ENCODE data around the gene KIFC3.

KIFC3 gene

DNA sequence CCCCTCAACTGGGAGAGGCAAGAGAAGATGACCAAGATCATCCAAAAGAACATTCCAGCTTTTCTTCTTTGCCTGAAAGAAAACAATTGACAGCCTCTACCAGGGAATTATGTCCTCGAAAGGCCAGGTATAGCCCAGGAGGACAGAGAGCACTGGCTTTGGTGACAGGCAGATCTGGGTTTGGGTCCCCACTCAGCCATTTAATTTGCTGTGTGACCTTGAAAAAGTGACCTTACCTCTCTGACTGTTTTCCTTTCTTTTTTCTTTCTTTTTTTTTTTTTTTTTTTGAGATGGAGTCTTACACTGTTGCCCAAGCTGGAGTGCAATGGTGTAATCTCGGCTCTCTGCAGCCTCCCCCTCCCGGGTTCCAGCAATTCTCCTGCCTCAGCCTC is 27.7 kb upstream of the KIFC3 start:
- TF ChIP-seq, protein P1, sequence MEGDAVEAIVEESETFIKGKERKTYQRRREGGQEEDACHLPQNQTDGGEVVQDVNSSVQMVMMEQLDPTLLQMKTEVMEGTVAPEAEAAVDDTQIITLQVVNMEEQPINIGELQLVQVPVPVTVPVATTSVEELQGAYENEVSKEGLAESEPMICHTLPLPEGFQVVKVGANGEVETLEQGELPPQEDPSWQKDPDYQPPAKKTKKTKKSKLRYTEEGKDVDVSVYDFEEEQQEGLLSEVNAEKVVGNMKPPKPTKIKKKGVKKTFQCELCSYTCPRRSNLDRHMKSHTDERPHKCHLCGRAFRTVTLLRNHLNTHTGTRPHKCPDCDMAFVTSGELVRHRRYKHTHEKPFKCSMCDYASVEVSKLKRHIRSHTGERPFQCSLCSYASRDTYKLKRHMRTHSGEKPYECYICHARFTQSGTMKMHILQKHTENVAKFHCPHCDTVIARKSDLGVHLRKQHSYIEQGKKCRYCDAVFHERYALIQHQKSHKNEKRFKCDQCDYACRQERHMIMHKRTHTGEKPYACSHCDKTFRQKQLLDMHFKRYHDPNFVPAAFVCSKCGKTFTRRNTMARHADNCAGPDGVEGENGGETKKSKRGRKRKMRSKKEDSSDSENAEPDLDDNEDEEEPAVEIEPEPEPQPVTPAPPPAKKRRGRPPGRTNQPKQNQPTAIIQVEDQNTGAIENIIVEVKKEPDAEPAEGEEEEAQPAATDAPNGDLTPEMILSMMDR (conservative IDR thresholded peaks at IDR 0.05), result no peak
- no peak for TF ChIP-seq ZFX (IDR thresholded peaks at IDR 0.05)
- H3K27ac ChIP-seq, result no peak overlapping the region

DNA sequence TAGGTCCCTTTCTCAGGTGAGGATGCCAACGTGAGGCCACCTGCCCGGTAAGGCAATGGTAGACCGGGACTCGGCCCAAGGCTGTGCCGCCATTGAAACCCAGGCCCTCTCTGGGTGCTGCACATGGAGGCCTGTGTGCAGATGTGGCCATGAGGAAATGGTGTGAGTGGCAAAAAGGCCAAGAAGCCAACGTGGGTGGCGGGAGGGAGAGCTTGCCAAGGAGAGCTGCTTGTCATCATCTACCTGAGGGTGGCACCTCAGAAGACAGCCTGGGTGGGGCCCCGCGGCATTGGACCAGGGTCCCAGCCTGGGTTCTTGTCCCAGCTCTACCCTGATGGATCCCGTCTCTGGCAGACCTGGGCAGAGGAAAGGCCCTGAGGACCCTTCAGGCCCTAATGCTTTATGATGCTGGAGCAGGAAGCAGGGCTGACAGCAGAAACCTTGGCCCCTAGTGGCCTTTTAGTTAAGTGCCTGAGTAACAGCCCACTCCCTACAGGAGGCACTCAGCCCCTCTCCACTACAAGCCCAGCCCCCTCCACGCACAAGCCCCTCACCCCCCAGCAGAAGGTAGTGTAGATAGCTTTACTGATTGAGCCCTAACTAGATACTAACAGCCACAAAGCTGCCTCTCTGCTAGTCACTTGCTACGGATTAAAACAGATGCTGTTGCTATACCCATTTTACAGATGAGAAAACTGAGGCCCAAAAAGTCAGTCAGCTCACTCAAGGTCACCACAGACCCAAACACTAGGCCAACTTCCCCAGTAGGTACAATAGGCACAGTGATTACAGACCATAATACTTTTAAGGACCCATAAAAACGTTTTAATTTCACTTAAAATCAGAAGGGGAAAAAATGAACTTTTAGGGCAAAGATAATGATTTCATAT is 26.2 kb upstream of the KIFC3 start:
- no peak for TF ChIP-seq ZFX (IDR thresholded peaks at IDR 0.05)
- TF ChIP-seq, protein P1 (conservative IDR thresholded peaks at IDR 0.05), result no peak
- no peak overlapping the region for H3K27ac ChIP-seq

DNA sequence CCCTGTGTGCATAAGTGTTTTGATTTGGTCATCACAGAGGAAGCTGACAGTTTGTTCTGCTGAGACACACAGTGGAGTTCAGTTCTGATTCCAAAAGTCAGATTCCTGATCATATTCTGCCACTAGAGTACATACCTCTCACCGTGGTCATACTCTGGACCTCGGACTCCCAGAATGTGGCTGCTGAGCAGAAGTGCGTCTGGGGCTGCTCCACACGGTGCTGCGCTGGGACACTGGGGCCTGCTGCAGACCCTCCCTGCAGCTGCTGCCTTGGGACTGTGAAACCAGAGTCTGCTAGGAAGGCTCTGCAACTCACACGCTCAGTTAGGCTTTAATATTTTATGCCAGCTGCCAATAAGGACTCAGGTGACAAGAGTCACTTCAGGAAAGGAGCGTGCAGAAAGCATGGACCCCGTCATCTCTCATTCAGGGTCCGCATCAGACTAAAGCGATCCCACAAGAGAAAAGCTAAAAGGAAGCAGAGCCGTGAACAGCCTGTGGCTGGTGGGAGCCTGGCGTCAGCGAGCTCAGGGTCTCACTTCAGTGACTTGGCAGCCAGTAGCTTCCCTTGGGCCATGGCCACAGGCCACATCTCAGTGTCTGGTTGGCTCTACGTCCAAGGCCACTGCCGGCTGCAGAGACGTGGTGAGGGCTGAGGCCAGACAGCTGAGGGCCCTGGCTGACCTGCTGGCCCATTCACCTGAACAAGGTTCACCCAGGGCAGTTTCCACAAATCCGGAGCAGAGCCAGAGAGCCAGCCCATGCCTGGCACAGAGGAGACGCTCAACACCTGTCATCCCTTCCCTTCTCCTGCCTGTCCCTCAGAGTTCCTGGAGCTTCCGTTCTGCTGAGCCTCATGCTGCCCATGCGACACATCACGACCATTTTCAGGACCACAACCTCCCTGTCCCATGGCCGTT is 24.7 kb upstream of the KIFC3 start:
- H3K27ac ChIP-seq, result no peak overlapping the region
- no peak for TF ChIP-seq ZFX (IDR thresholded peaks at IDR 0.05)
- TF ChIP-seq, protein P1 (conservative IDR thresholded peaks at IDR 0.05), result no peak

DNA sequence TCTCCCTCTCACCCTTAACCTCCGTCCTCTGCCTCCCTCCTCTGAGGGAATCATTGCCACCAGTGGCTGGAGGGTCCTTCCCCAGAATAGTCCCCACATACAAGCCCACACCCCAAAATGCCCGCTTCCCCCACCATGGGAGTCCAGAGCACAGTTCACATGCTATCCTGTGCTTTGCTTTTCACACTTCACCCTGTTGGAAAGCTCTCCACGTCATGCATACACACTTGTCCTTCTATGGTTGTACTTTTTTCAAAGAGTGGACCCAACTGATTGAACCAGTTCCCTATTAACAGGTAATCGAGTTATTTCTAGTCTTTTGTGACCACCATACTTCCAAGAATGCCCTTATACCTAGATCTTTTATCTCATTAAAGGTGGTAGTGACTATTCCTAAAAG is 23.8 kb upstream of the KIFC3 start:
- TF ChIP-seq, protein P1 (conservative IDR thresholded peaks at IDR 0.05), result no peak
- TF ChIP-seq ZFX (IDR thresholded peaks at IDR 0.05), result no peak
- no peak overlapping the region for H3K27ac ChIP-seq

DNA sequence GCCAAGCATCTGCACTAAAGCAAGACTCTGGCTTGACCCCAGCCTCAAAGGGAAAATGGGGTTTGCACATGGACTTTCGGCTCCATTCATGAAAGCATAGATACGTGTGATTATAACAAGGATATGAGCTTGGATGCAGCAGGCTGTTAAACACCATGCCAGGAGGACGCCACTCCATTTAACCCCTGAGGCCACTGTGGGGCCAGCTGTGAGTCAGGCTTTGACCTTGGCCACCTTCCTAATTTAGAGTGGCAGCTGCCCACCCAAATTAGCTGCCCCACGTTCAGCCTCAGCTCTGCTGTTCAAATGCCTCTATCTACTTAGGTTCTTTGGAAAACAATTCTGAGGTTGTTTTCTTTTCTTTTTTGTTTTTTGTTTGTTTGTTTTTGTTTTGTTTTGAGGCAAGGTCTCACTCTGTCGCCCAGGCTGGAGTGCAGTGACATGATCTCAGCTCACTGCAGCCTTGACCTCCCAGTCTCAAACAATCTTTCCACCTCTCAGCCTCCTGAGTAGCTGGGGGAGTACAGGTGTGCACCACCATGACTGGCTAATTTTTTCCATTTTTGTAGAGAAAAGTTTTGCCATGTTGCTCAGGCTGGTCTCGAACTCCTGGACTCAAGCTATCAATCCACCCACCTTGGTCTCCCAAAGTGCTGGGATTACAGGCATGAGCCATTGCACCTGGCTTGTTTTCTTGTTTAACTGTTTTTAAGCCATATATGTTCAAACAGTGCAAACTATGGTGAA is 23.2 kb upstream of the KIFC3 start:
- no peak overlapping the region for H3K27ac ChIP-seq
- TF ChIP-seq, protein P1 (conservative IDR thresholded peaks at IDR 0.05), result no peak

DNA sequence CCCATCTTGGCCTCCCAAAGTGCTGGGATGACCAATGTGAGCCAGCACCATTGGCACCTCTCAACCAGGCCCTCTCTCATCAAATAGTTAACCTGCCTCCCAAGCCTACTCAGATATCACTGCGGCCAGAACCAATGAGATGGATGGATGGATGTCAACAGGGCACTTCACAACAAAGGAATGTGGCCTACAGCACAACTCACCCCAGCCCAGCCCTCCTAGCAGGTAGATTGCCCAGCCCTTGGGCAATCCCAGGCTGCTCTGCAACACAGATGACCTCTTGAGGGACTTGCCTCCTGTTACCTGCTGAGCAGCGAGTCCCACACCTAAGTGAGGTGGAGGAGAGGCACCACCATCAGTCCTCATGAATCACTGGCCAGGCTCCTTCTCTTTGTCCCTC is 22.6 kb upstream of the KIFC3 start:
- TF ChIP-seq, protein P1 (conservative IDR thresholded peaks at IDR 0.05), result no peak
- TF ChIP-seq ZFX (IDR thresholded peaks at IDR 0.05), result no peak
- no peak overlapping the region for H3K27ac ChIP-seq

Data from C4-2B (cell line).